Amniotic epithelial cell (primary cell): Measurements from ENCODE around the gene PDE10A.

Experiments
- DNase-seq: peaks from one replicate; pipeline ENCODE4 v3.0.0-alpha.2; 2010; ENCODE audit warnings: low read depth

Gene PDE10A

GRCh38 chr6:165655191-165655590, 7.8 kb downstream of the PDE10A start:
- DNase-seq = no peak

GRCh38 chr6:165654144-165654543, 8.9 kb downstream of the PDE10A start:
- DNase-seq = no peak

- no peak for DNase-seq
These were observed 9.4 kb downstream of the PDE10A start for GRCh38 chr6:165653607-165654006.

- no peak for DNase-seq
These were observed 9.8 kb downstream of the PDE10A start for GRCh38 chr6:165653196-165653595.

- no peak for DNase-seq
These were observed 10.3 kb downstream of the PDE10A start for GRCh38 chr6:165652766-165653165.

- DNase-seq = peak; percentile 94
These were observed 13.6 kb downstream of the PDE10A start for GRCh38 chr6:165649166-165650137.

GRCh38 chr6:165647041-165647440, 16.0 kb downstream of the PDE10A start:
- no peak for DNase-seq

GRCh38 chr6:165645919-165646318, 17.1 kb downstream of the PDE10A start:
- DNase-seq = no peak

- DNase-seq = no peak
These were observed 18.3 kb downstream of the PDE10A start for GRCh38 chr6:165644586-165645266.

- DNase-seq = no peak
These were observed 20.0 kb downstream of the PDE10A start for GRCh38 chr6:165643015-165643414.

- DNase-seq = no peak
These were observed 21.3 kb downstream of the PDE10A start for GRCh38 chr6:165641672-165642156.

- DNase-seq = no peak
These were observed 22.2 kb downstream of the PDE10A start for GRCh38 chr6:165640806-165641205.

- no peak for DNase-seq
These were observed 24.5 kb downstream of the PDE10A start for GRCh38 chr6:165638530-165638929.

GRCh38 chr6:165637586-165637985, 25.5 kb downstream of the PDE10A start:
- DNase-seq = peak; percentile 63

GRCh38 chr6:165636402-165637048, 26.5 kb downstream of the PDE10A start:
- DNase-seq = peak; percentile 59

GRCh38 chr6:165635965-165636364, 27.1 kb downstream of the PDE10A start:
- DNase-seq = no peak

- peak; percentile 37 for DNase-seq
These were observed 28.8 kb downstream of the PDE10A start for GRCh38 chr6:165634101-165634880.

GRCh38 chr6:165632194-165632593, 30.8 kb downstream of the PDE10A start:
- DNase-seq = peak; percentile 79

GRCh38 chr6:165630544-165630953, 32.5 kb downstream of the PDE10A start:
- DNase-seq = no peak

GRCh38 chr6:165628955-165629354, 34.1 kb downstream of the PDE10A start:
- no peak for DNase-seq

GRCh38 chr6:165627366-165627765, 35.7 kb downstream of the PDE10A start:
- DNase-seq = no peak

- no peak for DNase-seq
These were observed 36.3 kb downstream of the PDE10A start for GRCh38 chr6:165626711-165627110.
